HepG2 (cell line): ENCODE measurements around the gene TPD52L2. TPM values are rescaled to one million over a fixed set of nuclear protein-coding genes. Genes with fewer than 3 reads are reported as not detected.

Experiments used
- ADNP ChIP-seq: sonication (generic); formaldehyde crosslinking; IDR thresholded peaks from 2 replicates; pipeline ENCODE4 v1.4.0; 2020; ENCODE audit warnings: missing genetic modification reagents
- FOSL1 ChIP-seq: sonication (generic); formaldehyde crosslinking; IDR thresholded peaks from 2 replicates; pipeline ENCODE4 v1.9.0; 2021; ENCODE audit warnings: missing genetic modification reagents, borderline replicate concordance
- HHEX ChIP-seq: IDR thresholded peaks from 2 replicates; pipeline ENCODE4 v1.6.1; 2016; ENCODE audit warnings: control low read depth
- HNF1A ChIP-seq, 2 experiments: sonication (generic) in 1 of 2; formaldehyde crosslinking in 1 of 2; IDR thresholded peaks; 2 replicates each; pipeline versions ENCODE4 v1.4.0 to v1.6.1; 2016 to 2020; ENCODE audit warnings: borderline replicate concordance in 1 of 2, low read depth in 1 of 2, mild to moderate bottlenecking in 1 of 2, missing genetic modification reagents in 1 of 2
- JUND ChIP-seq: sonication (generic); formaldehyde crosslinking; IDR thresholded peaks from 2 replicates; pipeline ENCODE4 v1.8.0; 2022; ENCODE audit warnings: mild to moderate bottlenecking, missing genetic modification reagents
- KDM1A ChIP-seq: IDR thresholded peaks from 2 replicates; pipeline ENCODE4 v1.6.1; 2016; ENCODE audit warnings: missing compliant biosample characterization
- KDM3A ChIP-seq: IDR thresholded peaks from 2 replicates; pipeline ENCODE4 v1.6.1; 2018; ENCODE audit warnings: low read depth, missing compliant biosample characterization
- MYPOP ChIP-seq: sonication (generic); formaldehyde crosslinking; IDR thresholded peaks from 2 replicates; pipeline ENCODE4 v1.8.1; 2023; ENCODE audit warnings: mild to moderate bottlenecking, moderate library complexity, missing genetic modification reagents
- NBN ChIP-seq: fragments of 450-650 bp; conservative IDR thresholded peaks from 2 replicates; pipeline ENCODE4 v1.6.1; 2017
- NKX3-1 ChIP-seq: sonication (generic); formaldehyde crosslinking; IDR thresholded peaks from 2 replicates; pipeline ENCODE4 v1.5.0; 2020; ENCODE audit warnings: missing genetic modification reagents
- NR1H2 ChIP-seq: sonication (generic); formaldehyde crosslinking; IDR thresholded peaks from 2 replicates; pipeline ENCODE4 v1.8.1; 2022; ENCODE audit warnings: low read depth, missing genetic modification reagents, borderline replicate concordance
- NRL ChIP-seq: sonication (generic); formaldehyde crosslinking; IDR thresholded peaks from 2 replicates; pipeline ENCODE4 v1.5.0; 2020; ENCODE audit warnings: missing genetic modification reagents, mild to moderate bottlenecking, moderate library complexity, borderline replicate concordance
- RXRA ChIP-seq: sonication (generic); formaldehyde crosslinking; IDR thresholded peaks from 2 replicates; pipeline ENCODE4 v1.5.1; 2020; ENCODE audit warnings: missing genetic modification reagents
- SKIL ChIP-seq: sonication (generic); formaldehyde crosslinking; IDR thresholded peaks from 2 replicates; pipeline ENCODE4 v1.8.0; 2022; ENCODE audit warnings: missing genetic modification reagents, mild to moderate bottlenecking, moderate library complexity, borderline replicate concordance
- SOX5 ChIP-seq: IDR thresholded peaks from 2 replicates; pipeline ENCODE4 v1.6.1; 2016; ENCODE audit warnings: borderline replicate concordance
- ZBTB14 ChIP-seq: sonication (generic); formaldehyde crosslinking; IDR thresholded peaks from 2 replicates; pipeline ENCODE4 v1.4.0; 2020; ENCODE audit warnings: missing genetic modification reagents
- ZFP37 ChIP-seq: sonication (generic); formaldehyde crosslinking; IDR thresholded peaks from 2 replicates; pipeline ENCODE4 v1.4.0; 2020; ENCODE audit warnings: missing genetic modification reagents, borderline replicate concordance
- ZNF275 ChIP-seq: sonication (generic); formaldehyde crosslinking; IDR thresholded peaks from 2 replicates; pipeline ENCODE4 v1.8.0; 2022; ENCODE audit warnings: missing genetic modification reagents, mild to moderate bottlenecking, inconsistent platforms, borderline replicate concordance
- ZNF580 ChIP-seq: IDR thresholded peaks from 2 replicates; pipeline ENCODE4 v1.6.1; 2016; ENCODE audit warnings: low read depth, borderline replicate concordance
- polyA plus RNA-seq, 8 experiments: library from polyadenylated mRNA; depleted of rRNA in 3 of 8; stranded (reverse) in 7 of 8; unstranded in 1 of 8; fragments of >200 nt; fragmentation: Illumina TruSeq in 4 of 8; extraction: Trizol in 4 of 8; gene quantifications; 2 replicates each; pipeline versions ENCODE4 v1.2.1 to v1.2.3, GENCODE V29; 2011 to 2016; ENCODE audit warnings: low read depth in 4 of 8, missing spikeins in 1 of 8, mixed read lengths in 1 of 8; ENCODE audit not compliant: insufficient read depth in 1 of 8
- total RNA-seq, 5 experiments: library from RNA; depleted of rRNA; stranded (reverse); fragments of >200 nt; fragmentation: Illumina TruSeq; extraction: Trizol; gene quantifications; 2 replicates each; pipeline ENCODE4 v1.2.3, GENCODE V29; 2016; ENCODE audit warnings: low read depth in 1 of 5

TPD52L2 gene
- total and polyA plus RNA-seq, 2 of the 13 experiments (the other 11 are each of a cell fraction or from before 2014, with no cell fraction given): 156 to 184 TPM

GRCh38 chr20:63863798-63864544 lies 1.1 kb upstream of the TPD52L2 start (continued):
- TF ChIP-seq NBN (no peak), ZBTB14 (CRISPR knock-in tag) (peak; percentile 78), ZFP37 (CRISPR knock-in tag) (no peak), KDM3A (CRISPR knock-in tag) (peak; percentile 97), ADNP (CRISPR knock-in tag) (no peak), FOSL1 (CRISPR knock-in tag) (no peak), NR1H2 (peak; percentile 76; the same call in 1 of the 2 replicates), NKX3-1 (peak; percentile 73; the same call in 1 of the 2 replicates), MYPOP (peak; percentile 98), RXRA (CRISPR knock-in tag) (peak; percentile 70; the same call in 1 of the 2 replicates), SOX5 (CRISPR knock-in tag) (no peak; the same call in 1 of the 2 replicates), KDM1A (CRISPR knock-in tag) (peak; percentile 86), HHEX (CRISPR knock-in tag) (no peak), HNF1A (IDR thresholded peaks at IDR 0.05; ENCODE audit: low read depth) (no peak), HNF1A (CRISPR knock-in tag; IDR thresholded peaks at IDR 0.05; ENCODE audit: borderline replicate concordance) (0 out of 2 replicates have a peak, but pooled peaks have one; percentile 38), SKIL (CRISPR knock-in tag) (no peak), ZNF275 (CRISPR knock-in tag) (no peak), JUND (no peak), NRL (CRISPR knock-in tag) (peak; percentile 95), ZNF580 (CRISPR knock-in tag) (peak; percentile 80; the same call in 1 of the 2 replicates)
